ENCODE results near the gene C14orf119. TPM values are rescaled to one million over a fixed set of nuclear protein-coding genes. Genes with fewer than 3 reads are reported as not detected.

The C14orf119 gene
- total and polyA plus RNA-seq, 2 donors from 2014 or later = 42.8 to 56.6 TPM

DNA sequence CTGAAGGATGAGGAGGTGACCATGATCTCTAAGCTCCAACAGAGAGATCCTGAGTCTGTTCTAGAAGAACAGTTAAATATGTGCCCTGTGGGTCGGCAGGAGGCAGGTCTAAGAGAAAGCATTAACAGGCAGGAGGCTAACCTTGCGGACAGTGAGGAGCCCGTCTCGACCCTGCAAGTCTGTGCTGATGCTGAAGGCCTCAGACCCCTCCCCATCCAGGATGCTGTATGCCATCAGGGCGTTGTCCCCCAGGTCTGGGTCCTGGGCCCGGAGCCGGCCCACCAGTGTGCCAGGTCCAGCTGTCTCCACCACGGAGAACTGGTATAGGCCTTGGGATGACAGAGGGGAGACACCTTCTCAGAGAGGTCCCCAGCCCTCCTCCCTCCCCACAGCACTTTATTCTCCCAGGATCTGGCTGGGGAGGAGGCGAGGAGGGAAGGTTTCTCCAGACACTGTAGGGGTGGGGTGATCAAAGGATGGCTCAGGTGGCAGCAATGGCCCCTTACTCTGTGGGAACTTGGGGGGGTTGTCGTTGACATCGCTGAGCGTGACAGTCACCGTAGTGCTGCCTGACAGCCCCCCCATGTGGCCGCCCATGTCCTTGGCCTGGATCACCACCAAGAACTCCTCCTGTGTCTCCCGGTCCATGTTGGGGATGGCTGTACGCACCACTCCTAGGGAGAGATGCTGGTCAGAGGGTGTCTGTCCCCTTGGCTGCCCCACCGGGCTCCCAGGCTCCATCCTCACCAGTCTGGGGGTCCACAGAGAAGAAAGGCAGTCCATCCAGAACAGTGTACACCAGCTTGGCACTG, 41.1 kb upstream of the C14orf119 start:
- TF ChIP-seq, protein P1, sequence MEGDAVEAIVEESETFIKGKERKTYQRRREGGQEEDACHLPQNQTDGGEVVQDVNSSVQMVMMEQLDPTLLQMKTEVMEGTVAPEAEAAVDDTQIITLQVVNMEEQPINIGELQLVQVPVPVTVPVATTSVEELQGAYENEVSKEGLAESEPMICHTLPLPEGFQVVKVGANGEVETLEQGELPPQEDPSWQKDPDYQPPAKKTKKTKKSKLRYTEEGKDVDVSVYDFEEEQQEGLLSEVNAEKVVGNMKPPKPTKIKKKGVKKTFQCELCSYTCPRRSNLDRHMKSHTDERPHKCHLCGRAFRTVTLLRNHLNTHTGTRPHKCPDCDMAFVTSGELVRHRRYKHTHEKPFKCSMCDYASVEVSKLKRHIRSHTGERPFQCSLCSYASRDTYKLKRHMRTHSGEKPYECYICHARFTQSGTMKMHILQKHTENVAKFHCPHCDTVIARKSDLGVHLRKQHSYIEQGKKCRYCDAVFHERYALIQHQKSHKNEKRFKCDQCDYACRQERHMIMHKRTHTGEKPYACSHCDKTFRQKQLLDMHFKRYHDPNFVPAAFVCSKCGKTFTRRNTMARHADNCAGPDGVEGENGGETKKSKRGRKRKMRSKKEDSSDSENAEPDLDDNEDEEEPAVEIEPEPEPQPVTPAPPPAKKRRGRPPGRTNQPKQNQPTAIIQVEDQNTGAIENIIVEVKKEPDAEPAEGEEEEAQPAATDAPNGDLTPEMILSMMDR (IDR thresholded peaks at IDR 0.05; ENCODE audit: borderline replicate concordance, extremely low read depth, insufficient read depth) = peak; percentile 18
- Histone ChIP-seq H3K4me3 (ENCODE audit: low read length in 3 of 3) (no peak overlapping the region), H3K9ac (ENCODE audit: low read length in 3 of 3) (no peak overlapping the region), H3K36me3 (ENCODE audit: control insufficient read depth in 2 of 3, insufficient read depth in 3 of 3, low read length in 3 of 3) (peaks cover 0 to 6% (median 5%) of the 10 kb centered on the region in 3 donors), H3K4me1 (ENCODE audit: control insufficient read depth in 2 of 3, insufficient read depth in 2 of 3, low read depth in 1 of 3, low read length in 3 of 3) (peaks cover 0 to 8% (median 4%) of the 10 kb centered on the region in 3 donors), H3K9me3 (ENCODE audit: control insufficient read depth in 2 of 3, insufficient read depth in 1 of 3, low read length in 3 of 3) (no peaks in the 10 kb centered on the region), H3K27ac (ENCODE audit: low read depth in 2 of 2, low read length in 2 of 2) (no peak overlapping the region), H3K27me3 (ENCODE audit: control insufficient read depth, insufficient read depth, low read length) (no peaks in the 10 kb centered on the region)
- intact Hi-C loops (cut with DNase I) = no loop called here
- peak in 3 of 5 donors; percentile 54 to 60 (median 56) for DNase-seq
- no peak for FAIRE-seq

DNA sequence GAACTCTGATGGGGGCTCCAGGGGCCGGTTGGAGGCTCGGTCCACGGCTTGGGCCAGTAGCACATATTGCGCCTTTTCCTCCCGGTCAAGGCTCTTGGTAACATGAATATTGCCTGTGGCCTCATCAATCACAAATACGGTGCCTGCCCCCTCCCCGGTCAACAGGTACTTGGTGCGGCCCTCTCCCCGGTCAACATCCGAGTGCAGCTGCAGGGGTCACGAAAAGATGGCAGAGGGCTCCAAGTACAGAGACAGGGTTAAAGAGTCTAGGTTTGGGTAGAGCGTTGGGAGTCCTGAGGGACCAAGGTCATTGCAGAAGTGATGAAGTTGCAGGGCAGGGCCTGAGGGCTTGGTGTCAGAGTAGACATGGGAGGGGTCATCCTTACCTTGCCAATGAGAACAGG, 40.2 kb upstream of the C14orf119 start:
- peak in 1 of 5 donors; percentile 49 for DNase-seq
- Histone ChIP-seq H3K36me3 (ENCODE audit: control insufficient read depth in 2 of 3, insufficient read depth in 3 of 3, low read length in 3 of 3) (peaks cover 2 to 10% (median 7%) of the 10 kb centered on the region in 3 donors), H3K27me3 (ENCODE audit: control insufficient read depth, insufficient read depth, low read length) (no peaks in the 10 kb centered on the region), H3K9me3 (ENCODE audit: control insufficient read depth in 2 of 3, insufficient read depth in 1 of 3, low read length in 3 of 3) (no peaks in the 10 kb centered on the region), H3K4me3 (ENCODE audit: low read length in 3 of 3) (no peak overlapping the region), H3K27ac (ENCODE audit: low read depth in 2 of 2, low read length in 2 of 2) (no peak overlapping the region), H3K4me1 (ENCODE audit: control insufficient read depth in 2 of 3, insufficient read depth in 2 of 3, low read depth in 1 of 3, low read length in 3 of 3) (peaks cover 0 to 8% (median 4%) of the 10 kb centered on the region in 3 donors), H3K9ac (ENCODE audit: low read length in 3 of 3) (no peak overlapping the region)
- FAIRE-seq = no peak
- TF ChIP-seq, protein P1 (IDR thresholded peaks at IDR 0.05; ENCODE audit: borderline replicate concordance, extremely low read depth, insufficient read depth) = no peak
- intact Hi-C loops (cut with DNase I) = loop anchor here (5.0 kb wide), 1 partner anchor 68 kb away; no protein-coding TSS in a partner anchor

DNA sequence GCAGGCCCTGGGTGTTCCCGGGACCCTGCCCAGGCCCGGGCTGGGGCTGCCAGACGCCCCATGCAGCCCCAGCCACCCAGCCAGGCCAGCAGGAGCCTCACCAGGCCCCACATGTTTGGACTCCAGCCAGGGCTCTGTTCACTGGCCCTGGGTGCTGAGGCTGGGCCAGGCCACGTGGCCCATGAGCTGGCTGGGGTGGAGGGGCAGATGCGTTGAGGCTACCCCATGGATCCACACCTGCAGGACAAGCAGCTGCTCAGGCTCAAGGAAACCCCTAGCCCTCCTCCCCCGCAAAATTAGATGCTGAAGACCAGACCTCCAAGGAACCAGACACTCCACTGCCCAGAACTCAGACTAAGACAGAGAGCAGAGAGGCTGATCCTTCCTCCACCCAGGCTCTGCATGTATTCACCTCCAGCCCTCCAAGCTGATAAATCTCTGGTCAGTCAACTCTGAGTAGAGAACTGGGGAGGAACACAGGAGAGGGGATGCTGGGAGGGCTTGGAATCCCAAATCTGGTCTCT, 39.6 kb upstream of the C14orf119 start:
- no peaks in the 10 kb centered on the region for H3K9me3 ChIP-seq (ENCODE audit: control insufficient read depth in 2 of 3, insufficient read depth in 1 of 3, low read length in 3 of 3)
- FAIRE-seq (no peak), DNase-seq (peak in 4 of 5 donors; percentile 35 to 72 (median 55))
- peaks cover 0 to 8% (median 4%) of the 10 kb centered on the region in 3 donors for H3K4me1 ChIP-seq (ENCODE audit: control insufficient read depth in 2 of 3, insufficient read depth in 2 of 3, low read depth in 1 of 3, low read length in 3 of 3)
- H3K36me3 ChIP-seq (ENCODE audit: control insufficient read depth in 2 of 3, insufficient read depth in 3 of 3, low read length in 3 of 3) = peaks cover 3 to 15% (median 9%) of the 10 kb centered on the region in 3 donors
- H3K9ac ChIP-seq (ENCODE audit: low read length in 3 of 3) = no peak overlapping the region
- no peaks in the 10 kb centered on the region for H3K27me3 ChIP-seq (ENCODE audit: control insufficient read depth, insufficient read depth, low read length)
- no peak overlapping the region for H3K4me3 ChIP-seq (ENCODE audit: low read length in 3 of 3)
- H3K27ac ChIP-seq (ENCODE audit: low read depth in 2 of 2, low read length in 2 of 2) = no peak overlapping the region
- intact Hi-C loops (cut with DNase I) = loop anchor here (5.0 kb wide), 1 partner anchor 68 kb away; no protein-coding TSS in a partner anchor
- TF ChIP-seq, protein P1 (IDR thresholded peaks at IDR 0.05; ENCODE audit: borderline replicate concordance, extremely low read depth, insufficient read depth) = no peak

Measured in kidney (tissue), 14 donors.